Skeletal muscle tissue (tissue), 4 donors: ENCODE results near the gene IL20. TPM values are rescaled to one million over a fixed set of nuclear protein-coding genes. Genes with fewer than 3 reads are reported as not detected.

Experiments used
- H3K27ac ChIP-seq: one replicate; pipeline ENCODE4 v1.7.0; 2013; ENCODE audit warnings: mild to moderate bottlenecking, low read depth, low read length, inconsistent platforms
- H3K27me3 ChIP-seq, 3 donors: one replicate each; pipeline ENCODE4 v1.7.0; 2013; ENCODE audit warnings: low read length in 3 of 3; ENCODE audit not compliant: control insufficient read depth in 3 of 3, insufficient read depth in 3 of 3
- H3K36me3 ChIP-seq, 3 donors: one replicate each; pipeline ENCODE4 v1.7.0; 2013; ENCODE audit warnings: low read length in 3 of 3; ENCODE audit not compliant: control insufficient read depth in 3 of 3, insufficient read depth in 3 of 3
- H3K4me1 ChIP-seq, 3 donors: one replicate each; pipeline ENCODE4 v1.7.0; 2013; ENCODE audit warnings: low read length in 3 of 3, mild to moderate bottlenecking in 3 of 3; ENCODE audit not compliant: control insufficient read depth in 3 of 3, insufficient read depth in 3 of 3
- H3K4me3 ChIP-seq, 3 donors: one replicate each; pipeline ENCODE4 v1.7.0; 2013; ENCODE audit warnings: low read length in 3 of 3
- H3K9ac ChIP-seq, 3 donors: one replicate each; pipeline ENCODE4 v1.7.0; 2013; ENCODE audit warnings: low read length in 3 of 3, mild to moderate bottlenecking in 3 of 3, moderate library complexity in 2 of 3, low read depth in 1 of 3
- H3K9me3 ChIP-seq, 3 donors: one replicate each; pipeline ENCODE4 v1.7.0; 2013; ENCODE audit warnings: low read length in 3 of 3; ENCODE audit not compliant: control insufficient read depth in 3 of 3
- total RNA-seq: library from RNA; depleted of rRNA; stranded (reverse); fragments of >200 nt; gene quantifications from one replicate; pipeline ENCODE4 v1.2.3, GENCODE V29; 2014
- donor health status: Osteomylitis.

Gene IL20
- total RNA-seq, 1 donor from 2014 or later, result not detected

DNA sequence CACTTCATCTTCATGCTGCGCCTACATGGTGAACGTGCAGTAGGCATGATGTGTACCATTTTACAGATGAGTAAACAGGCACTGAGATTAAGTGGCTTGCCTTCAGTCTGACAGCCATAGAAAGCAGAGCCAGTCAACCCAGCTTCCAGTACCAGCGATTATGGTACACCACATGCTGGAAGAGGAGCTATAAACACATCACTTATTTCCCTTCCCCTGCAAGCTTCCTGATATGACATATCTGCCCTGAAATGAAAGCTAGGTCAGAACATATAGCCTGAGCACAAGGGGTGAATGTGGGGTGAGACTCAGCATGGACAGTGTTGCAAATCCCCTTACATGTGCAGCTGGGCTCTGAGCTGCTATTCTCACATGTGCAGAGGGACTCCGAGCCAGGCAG is 33.8 kb upstream of the IL20 start:
- H3K4me1 ChIP-seq, result peaks cover 0 to 9% (median 7%) of the 10 kb centered on the region in 3 donors
- H3K36me3 ChIP-seq, result no peaks in the 10 kb centered on the region

GRCh38 chr1:206832352-206832880 is 33.0 kb upstream of the IL20 start:
- H3K4me3 ChIP-seq, result no peak overlapping the region
- H3K27me3 ChIP-seq, result peaks cover 3 to 6% (median 4%) of the 10 kb centered on the region in 3 donors
- H3K9ac ChIP-seq, result no peak overlapping the region
- no peaks in the 10 kb centered on the region for H3K9me3 ChIP-seq
- H3K36me3 ChIP-seq, result no peaks in the 10 kb centered on the region
- H3K4me1 ChIP-seq, result peaks cover 0 to 9% (median 7%) of the 10 kb centered on the region in 3 donors
- H3K27ac ChIP-seq, result no peak overlapping the region

More for the DNA sequence above, 33.8 kb upstream of the IL20 start:
- H3K9ac ChIP-seq, result no peak overlapping the region
- H3K4me3 ChIP-seq, result no peak overlapping the region
- peaks cover 3 to 6% (median 3%) of the 10 kb centered on the region in 3 donors for H3K27me3 ChIP-seq
- no peak overlapping the region for H3K27ac ChIP-seq
- no peaks in the 10 kb centered on the region for H3K9me3 ChIP-seq

- Histone ChIP-seq H3K27me3 (peaks cover 3 to 6% (median 4%) of the 10 kb centered on the region in 3 donors), H3K27ac (no peak overlapping the region), H3K4me1 (peaks cover 0 to 9% (median 7%) of the 10 kb centered on the region in 3 donors), H3K4me3 (no peak overlapping the region), H3K36me3 (no peaks in the 10 kb centered on the region), H3K9me3 (no peaks in the 10 kb centered on the region), H3K9ac (no peak overlapping the region)
Observed at GRCh38 chr1:206833106-206833680, 32.2 kb upstream of the IL20 start.

DNA sequence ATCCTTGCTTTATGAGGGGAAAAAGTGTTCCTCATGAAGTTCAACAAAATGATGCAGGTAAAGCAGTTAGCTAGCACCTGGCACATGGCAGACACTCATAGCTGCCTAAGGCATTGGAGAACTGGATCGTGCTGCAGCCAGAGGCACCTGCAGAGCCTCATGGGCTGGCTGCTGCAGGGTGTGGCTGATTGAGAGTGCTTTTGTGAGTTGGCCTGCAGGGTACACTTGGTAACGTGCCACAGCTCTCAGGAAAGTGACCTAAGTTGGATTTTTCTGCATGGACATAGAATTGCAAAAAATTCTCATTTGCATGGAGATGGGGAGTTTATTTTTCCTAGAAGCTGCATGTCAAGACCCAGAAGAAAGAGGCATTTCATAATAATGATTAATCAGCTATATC is 31.6 kb upstream of the IL20 start:
- no peak overlapping the region for H3K9ac ChIP-seq
- H3K36me3 ChIP-seq, result no peaks in the 10 kb centered on the region
- no peak overlapping the region for H3K27ac ChIP-seq
- no peaks in the 10 kb centered on the region for H3K9me3 ChIP-seq
- peaks cover 3 to 7% (median 4%) of the 10 kb centered on the region in 3 donors for H3K27me3 ChIP-seq
- H3K4me3 ChIP-seq, result no peak overlapping the region
- H3K4me1 ChIP-seq, result peaks cover 0 to 9% (median 7%) of the 10 kb centered on the region in 3 donors

DNA sequence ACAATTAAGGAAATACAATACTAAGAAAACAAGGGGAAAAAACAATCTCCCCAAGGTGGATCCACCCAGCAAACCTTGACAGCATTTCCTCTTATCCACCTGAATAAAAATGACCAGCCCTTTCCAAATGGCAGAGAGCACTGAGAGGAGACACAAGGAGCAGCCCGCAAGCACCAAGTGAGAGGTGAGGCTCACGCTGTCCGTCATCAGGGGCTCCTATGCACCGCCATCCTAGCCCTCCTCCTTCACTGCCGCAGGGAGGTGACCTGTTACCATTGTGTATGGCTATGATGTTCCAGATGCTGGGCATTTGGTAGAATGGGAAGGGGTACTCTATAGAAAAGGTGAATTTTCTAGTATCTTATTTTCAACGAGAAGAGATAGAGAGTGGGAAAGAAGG is 31.2 kb upstream of the IL20 start:
- Histone ChIP-seq H3K27ac (no peak overlapping the region), H3K27me3 (peaks cover 3 to 11% (median 4%) of the 10 kb centered on the region in 3 donors), H3K4me1 (peaks cover 0 to 9% (median 7%) of the 10 kb centered on the region in 3 donors), H3K36me3 (no peaks in the 10 kb centered on the region), H3K9ac (no peak overlapping the region), H3K9me3 (no peaks in the 10 kb centered on the region), H3K4me3 (no peak overlapping the region)

DNA sequence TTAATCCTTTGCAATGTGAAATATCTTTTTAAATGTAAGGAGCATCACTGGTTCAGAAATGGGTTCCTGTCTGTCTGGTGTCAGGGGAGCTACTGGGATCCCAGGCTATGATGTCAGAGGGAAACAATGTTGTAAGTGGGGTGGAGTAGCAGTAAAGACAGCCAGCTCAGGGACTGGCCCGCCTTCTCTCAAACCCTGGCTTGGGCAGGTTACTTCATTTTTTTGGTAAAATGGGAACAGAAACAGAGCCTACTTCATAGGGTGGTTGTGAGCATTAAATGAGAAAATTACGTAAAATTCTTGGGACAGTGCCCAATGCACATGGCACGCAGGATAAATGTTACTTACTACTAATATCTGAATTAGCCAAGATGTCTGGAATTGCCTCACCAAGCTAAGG is 30.7 kb upstream of the IL20 start:
- Histone ChIP-seq H3K4me3 (no peak overlapping the region), H3K27ac (no peak overlapping the region), H3K9ac (no peak overlapping the region), H3K27me3 (peaks cover 3 to 13% (median 4%) of the 10 kb centered on the region in 3 donors), H3K4me1 (peaks cover 0 to 9% (median 7%) of the 10 kb centered on the region in 3 donors), H3K36me3 (no peaks in the 10 kb centered on the region), H3K9me3 (no peaks in the 10 kb centered on the region)

GRCh38 chr1:206835186-206835585 is 30.2 kb upstream of the IL20 start:
- Histone ChIP-seq H3K4me3 (no peak overlapping the region), H3K9ac (no peak overlapping the region), H3K27ac (no peak overlapping the region), H3K27me3 (peaks cover 3 to 13% (median 4%) of the 10 kb centered on the region in 3 donors), H3K4me1 (peaks cover 0 to 9% (median 7%) of the 10 kb centered on the region in 3 donors), H3K9me3 (no peaks in the 10 kb centered on the region), H3K36me3 (no peaks in the 10 kb centered on the region)

- Histone ChIP-seq H3K27me3 (peaks cover 3 to 13% (median 4%) of the 10 kb centered on the region in 3 donors), H3K9ac (no peak overlapping the region), H3K36me3 (no peaks in the 10 kb centered on the region), H3K27ac (no peak overlapping the region), H3K4me1 (peaks cover 0 to 9% (median 7%) of the 10 kb centered on the region in 3 donors), H3K9me3 (no peaks in the 10 kb centered on the region), H3K4me3 (no peak overlapping the region)
Observed at GRCh38 chr1:206836111-206836510, 29.3 kb upstream of the IL20 start.

GRCh38 chr1:206839006-206839560 is 26.3 kb upstream of the IL20 start:
- Histone ChIP-seq H3K27me3 (peaks cover 3 to 15% (median 4%) of the 10 kb centered on the region in 3 donors), H3K4me3 (no peak overlapping the region), H3K4me1 (peaks cover 0 to 9% (median 7%) of the 10 kb centered on the region in 3 donors), H3K36me3 (no peaks in the 10 kb centered on the region), H3K9ac (no peak overlapping the region), H3K9me3 (no peaks in the 10 kb centered on the region), H3K27ac (no peak overlapping the region)

DNA sequence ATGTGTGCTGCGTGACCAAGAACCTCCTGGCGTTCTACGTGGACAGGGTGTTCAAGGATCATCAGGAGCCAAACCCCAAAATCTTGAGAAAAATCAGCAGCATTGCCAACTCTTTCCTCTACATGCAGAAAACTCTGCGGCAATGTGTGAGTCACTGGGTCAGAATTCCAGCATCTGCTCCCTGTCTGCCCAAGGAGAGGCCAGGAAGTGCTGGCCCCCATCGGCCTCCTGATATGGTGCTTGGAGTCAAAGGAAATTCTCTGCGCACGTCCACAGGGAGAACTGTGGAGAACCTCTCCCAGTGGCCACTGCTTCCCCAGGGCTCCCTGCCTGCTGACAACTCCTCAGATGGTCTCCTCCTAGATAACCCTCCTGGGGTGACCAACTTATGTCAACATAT is 25.6 kb upstream of the IL20 start:
- Histone ChIP-seq H3K4me1 (peaks cover 0 to 7% (median 6%) of the 10 kb centered on the region in 3 donors), H3K36me3 (no peaks in the 10 kb centered on the region), H3K9me3 (no peaks in the 10 kb centered on the region), H3K27me3 (peaks cover 3 to 9% (median 4%) of the 10 kb centered on the region in 3 donors), H3K4me3 (no peak overlapping the region), H3K9ac (no peak overlapping the region), H3K27ac (no peak overlapping the region)
